GM21576 (cell line): ENCODE measurements around the gene KLHL17.
"Not testable (repeated sequence)": the region's sequence is repeated elsewhere in the genome, so short reads cannot be mapped to it uniquely, and the experiment has no call there.

Experiments used
- ATAC-seq: cut with Tn5 transposase; IDR thresholded peaks from one replicate; pipeline ENCODE4 v1.9.1; 2021; ENCODE audit warnings: mild to moderate bottlenecking, moderate library complexity; ENCODE audit not compliant: unreplicated experiment

Gene KLHL17

DNA sequence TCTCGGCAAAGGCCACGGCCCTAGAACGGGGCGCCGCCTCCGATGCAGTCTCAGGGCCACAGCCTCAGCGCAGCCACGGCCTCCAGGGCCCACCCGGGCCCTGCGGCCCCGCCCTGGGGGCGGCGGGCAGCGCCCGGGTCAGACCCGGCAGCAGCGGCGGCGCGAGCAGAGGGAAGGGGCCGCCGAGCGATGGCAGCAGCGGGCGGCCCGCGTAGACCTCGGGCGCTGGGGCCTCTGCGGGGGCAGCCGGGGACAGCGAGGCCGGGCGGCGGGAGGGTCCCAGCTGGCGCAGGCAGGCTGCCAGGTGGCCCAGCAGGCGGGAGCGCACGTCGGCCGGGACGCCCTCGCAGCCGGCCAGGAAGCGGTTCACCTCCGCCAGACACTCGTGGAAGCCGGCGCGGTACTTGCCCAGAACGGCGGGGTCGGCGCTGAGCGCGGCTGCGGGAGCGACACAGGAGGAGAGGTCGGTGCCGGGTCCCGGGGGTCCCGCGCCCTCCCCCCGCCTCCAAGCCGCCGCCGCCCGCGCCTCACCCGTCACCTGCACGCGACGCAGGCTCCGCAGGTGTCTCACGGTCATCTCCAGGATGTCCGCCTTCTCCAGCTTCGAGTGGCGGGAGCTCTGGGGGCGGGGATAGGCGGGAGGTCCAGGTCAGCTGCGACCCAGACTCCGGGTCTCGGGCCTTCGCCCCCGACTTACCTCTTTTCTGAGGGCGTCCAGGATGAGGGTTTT is 38.8 kb downstream of the KLHL17 start:
- no peak for ATAC-seq

DNA sequence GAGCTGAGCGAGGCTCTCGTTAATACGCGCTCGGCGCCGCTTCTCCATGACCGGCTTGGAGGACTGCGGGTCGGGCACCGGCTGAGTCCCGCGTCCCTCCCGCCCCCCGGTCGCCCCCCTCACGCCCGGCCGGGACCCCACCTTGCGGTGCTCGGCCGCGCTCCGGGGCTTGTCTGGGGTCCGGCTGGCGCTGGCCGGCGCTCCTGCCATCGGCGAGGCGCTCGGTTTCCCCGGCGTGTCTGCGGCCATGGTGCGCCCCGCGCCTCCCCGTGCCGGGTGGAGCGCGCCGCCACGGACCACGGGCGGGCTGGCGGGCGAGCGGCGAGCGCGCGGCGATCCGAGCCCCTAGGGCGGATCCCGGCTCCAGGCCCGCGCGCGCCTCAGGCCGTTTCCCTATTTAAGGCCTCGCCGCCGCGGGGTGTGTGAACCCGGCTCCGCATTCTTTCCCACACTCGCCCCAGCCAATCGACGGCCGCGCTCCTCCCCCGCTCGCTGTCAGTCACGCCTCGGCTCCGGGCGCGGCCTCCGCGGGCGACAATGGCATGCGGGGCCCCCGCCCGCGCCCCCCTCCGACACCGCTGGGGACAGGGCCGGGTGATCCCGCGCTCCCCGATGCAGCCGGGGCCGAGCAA is 39.5 kb downstream of the KLHL17 start, which contains the start of gene HES4:
Gene HES4 (minus strand): TSS at position 373 of the 632 bp plus-strand sequence. CDS start 124 bp downstream, at position 249.
- no peak for ATAC-seq

DNA sequence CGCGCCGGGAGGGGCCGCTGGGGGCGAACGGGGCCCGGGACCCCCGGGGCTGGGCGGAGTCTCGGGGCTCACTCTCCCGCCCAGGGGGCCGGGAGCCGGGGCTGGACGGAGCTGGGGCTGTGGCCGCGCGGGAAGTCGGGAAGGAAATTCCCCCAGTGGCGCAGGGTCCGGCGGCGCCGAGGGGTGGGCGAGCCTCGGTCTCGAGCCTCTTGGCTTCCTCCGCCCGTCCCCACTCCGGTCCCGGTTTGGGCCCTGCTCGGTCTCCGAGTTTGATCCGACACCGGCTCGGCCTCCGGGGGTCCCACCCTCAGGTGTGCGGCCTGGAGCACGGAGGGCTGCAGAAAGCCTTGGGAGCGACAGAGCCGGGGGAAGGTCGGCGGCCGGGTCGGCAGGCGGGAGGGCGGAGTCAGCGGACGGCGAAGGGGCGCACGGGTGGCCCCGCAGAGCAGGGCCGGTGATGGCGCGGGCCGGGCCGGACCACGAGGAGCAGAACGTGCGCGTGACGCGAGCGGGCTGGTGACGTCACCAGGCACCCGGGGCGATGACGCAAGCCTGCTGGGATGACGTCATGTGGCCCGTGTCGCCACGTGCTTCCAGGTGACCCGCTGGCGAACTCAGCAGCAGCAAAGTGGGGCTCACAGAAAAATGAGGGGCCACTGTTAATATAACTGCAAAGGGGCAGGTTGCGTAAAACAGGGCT is 40.1 kb downstream of the KLHL17 start:
- ATAC-seq = no peak

DNA sequence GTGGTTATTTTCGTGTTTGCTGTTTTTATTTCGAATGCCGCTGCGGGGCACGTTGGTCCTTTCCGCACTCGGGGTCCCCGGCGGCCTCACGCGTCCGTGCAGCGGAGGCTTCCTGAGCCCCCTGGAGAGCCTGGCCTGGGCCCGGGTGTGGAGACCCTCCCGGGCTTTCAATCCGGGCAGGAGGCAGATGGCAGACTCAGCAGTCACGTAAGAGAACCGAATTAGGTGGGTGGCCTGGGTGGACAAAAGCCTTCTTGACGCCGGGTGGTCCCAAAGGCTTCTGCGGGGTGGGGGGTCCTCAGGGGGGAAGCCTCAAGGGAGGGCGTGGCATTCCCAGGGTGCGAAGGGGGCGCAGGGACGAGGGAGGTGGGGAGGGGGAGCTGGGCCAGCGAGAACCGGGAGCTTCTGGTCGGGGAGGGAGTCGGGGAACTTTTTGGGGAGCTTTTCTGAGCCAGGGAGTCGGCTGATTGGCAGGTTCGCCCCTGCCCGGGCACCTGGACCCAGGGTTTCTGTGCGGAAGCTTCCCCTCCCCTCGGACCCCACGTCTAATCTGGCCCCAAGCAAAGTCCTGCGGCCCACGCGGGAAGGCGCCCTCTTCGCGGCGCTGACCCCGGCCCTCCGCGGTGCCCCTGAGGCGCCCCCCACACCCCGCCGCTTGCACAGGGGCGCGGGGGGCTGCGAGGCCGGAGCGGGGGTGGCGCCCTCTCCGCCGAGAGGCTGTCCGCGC is 40.8 kb downstream of the KLHL17 start:
- ATAC-seq = no peak

DNA sequence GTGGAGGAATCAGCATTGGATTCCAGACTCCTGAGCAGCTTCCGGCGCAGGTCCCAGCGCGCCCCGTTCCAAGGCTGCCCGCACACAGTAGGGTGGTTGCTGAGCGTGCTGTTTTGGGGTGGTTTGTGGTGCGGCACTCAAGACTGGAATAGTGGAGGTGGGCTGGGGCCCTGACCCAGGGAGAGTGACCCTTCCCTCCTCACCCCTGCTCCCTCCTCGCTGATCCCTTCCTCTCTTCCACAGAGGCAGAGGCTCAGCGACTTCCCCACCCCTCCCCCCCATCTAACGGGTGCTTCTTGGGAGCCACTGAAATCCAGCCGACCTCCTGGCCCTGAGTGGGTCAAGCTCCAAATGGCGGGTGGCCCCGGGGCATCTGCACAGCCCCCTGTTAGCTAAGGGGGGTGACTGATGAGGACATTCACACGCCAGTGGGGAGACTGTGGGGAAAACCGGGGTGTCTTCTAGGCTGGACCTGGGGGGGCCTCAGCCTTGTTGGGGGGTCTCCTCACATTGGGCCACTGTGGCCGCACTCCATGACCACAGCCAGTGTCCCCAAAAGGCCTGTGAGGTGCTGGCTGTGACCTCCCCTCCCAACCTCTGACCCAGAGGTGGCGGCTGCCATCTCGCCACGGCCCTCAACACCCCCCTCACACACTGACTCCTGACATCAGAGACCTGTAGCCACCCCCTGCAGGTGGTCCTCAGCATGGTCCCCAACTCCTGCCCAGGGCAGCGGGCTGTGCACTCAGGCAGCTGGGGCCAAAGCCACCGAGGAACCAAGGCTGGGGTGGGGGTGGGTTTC is 43.4 kb downstream of the KLHL17 start:
- no peak for ATAC-seq

DNA sequence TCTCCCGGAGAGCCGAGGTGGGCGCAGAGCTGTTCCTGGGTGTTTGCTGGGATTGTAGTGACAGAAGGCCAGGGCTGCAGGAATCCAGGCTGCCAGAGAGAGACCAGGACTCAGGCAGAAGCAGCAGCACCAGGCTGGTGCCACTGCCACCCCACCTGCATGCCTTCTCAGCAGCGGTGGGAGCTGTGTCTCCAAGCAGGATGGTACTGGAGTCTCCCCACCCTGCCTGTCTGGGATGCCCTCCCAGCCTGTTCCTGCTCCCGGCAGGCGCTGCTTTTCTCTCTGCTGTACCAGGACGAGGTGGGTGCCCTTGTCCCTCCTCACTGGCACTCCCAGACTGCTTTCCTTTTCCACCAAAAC is 44.0 kb downstream of the KLHL17 start:
- ATAC-seq = no peak

DNA sequence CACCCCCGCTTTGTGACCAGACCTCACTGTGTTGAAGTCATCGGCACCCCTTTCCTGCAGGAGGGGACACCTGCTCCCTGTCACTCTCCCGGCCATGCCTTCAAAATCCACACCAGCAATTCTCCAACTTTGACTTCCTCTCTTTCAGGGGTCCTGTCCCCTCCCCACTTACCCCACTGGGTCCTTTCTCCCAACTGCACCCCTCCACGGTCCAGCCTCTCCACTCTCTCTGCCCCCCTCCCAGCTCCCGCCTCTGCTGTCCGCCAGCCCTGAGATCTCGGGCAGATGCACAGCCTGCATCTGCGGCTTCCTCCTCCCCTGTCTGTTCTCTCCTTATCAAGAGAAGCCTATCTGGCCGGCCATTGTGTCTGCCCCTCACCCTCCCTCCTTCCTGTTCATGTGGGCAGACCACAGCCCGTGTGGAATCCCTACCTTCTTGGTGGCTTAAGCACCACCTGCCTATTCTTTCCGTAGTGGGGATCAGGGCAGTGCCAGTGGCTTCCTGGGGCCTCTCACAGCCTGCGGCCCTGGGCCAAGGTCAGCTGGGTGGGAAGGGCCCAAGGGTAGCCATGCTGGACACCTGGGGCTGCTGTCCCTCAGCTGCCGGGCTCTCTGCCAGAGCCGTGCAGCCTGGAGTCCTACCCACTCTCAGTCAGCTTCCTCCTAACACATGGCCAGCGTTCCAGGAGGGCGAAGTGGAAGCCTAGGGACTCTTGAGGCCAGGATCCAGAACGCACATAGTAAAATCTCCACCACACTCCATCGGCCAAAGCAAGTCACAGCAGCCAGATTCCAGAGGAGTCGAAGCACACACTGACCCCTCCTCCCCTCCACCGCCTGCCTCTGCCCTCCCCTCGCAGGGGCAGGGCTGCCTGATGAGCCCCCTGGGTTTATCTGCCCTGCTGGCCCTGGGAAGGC is 44.7 kb downstream of the KLHL17 start:
- ATAC-seq = no peak

DNA sequence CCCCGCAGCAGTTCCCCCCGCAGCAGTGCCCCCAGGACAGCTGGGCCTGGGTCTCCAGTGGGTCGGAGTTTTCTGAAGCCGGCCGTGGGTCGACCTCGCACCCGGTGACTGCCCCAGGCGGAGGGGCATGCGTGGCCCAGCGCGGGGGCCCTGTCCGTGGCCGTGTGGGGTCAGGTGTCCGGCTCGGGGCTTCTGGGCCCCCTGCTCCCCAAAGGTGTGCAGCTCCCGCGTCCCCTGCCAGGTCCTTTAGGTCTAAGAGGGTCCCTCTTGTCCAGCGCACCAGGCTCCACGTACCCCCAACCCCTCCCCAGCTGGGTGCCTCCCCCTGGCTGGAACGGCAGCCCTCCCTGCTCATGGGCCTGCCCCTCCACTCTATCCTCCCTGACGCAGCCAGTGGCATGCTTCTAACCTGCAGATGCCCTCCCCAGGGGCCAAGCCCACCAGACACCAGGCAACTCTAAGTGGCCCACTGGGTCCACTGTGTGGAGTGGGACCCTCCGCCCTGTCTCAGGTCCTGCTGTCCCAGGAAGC is 45.5 kb downstream of the KLHL17 start:
- ATAC-seq = no peak

DNA sequence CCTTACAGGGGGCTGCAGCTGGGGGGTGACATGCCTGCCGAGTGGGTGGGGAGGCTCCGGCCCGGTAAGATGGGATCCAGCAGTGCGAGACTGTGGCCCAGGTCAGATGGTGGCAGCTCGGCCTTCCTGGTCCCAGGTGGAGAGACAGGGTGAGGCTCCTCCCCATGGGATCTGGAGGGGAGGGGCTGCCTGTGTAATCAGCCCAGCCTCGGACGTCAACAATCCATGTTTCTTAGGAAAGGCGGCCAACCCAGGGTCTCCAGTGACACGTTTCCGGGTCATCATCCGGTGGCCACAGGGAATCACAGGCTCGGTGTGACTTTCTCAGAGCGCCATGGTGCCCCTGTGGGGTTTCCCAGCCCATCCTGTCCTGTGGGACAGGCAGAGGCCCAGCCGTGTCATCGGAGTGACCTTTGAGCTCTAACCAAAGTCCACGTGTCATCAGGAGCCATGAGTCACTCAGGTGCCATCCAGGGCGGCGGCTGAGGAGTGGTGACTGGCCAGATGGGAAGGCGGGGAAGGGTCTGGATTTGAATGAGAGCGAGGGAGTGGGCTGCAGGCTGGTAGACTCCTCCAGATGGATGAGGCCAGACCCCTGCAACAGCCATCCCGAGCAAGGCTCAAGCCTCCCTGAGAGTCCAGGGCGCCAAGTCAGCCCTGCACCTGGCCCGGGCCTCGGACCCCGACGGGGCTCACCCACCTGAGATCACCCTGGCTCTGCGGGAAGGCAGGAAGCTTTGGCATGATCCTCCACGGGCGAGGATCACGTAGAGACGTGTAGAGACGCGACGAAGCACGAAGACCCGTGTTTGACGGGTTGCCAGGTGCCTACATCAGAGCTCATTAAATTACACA is 46.1 kb downstream of the KLHL17 start:
- ATAC-seq = no peak

DNA sequence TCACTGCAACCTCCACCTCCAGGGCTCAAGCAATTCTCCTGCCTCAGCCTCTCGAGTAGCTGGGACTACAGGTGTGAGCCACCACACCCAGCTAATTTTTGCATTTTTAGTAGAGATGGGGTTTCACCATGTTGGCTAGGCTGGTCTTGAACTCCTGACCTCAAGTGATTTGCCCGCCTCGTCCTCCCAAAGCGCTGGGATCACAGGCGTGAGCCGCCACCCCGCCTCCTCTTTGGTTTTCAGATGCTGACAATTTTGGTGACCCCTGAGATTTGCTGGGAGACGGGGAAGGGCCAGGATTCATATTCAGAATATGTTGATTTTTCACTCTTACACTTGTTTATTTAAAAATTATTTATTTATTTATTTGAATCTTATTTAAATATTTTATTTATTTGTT is 49.7 kb downstream of the KLHL17 start:
- ATAC-seq = not testable (repeated sequence)

DNA sequence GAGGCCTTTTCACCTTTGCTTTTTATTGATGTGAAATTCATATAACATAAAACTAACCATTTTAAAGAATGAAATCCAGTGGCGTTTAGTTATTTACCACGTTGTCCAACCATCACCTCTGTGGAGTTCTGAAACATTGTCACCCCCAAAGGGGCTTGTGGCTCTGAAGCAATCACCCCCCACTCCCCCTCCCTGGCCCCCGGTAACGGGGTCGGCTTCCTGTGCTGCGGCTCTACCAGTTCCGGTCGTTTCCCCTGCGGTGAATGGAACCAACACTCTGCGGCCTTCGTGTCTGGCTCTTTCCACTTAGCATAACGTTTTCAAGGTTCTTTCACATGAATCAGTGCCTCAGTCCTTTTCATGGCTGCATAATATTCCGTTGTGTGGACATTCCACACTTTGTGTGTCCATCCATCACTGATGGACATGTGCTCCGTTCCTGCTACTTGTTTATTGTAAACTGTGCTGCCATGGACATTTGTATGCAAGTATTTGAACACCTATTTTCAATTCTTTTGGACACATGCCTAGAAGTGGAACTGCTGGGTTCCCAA is 51.1 kb downstream of the KLHL17 start:
- ATAC-seq = no peak

DNA sequence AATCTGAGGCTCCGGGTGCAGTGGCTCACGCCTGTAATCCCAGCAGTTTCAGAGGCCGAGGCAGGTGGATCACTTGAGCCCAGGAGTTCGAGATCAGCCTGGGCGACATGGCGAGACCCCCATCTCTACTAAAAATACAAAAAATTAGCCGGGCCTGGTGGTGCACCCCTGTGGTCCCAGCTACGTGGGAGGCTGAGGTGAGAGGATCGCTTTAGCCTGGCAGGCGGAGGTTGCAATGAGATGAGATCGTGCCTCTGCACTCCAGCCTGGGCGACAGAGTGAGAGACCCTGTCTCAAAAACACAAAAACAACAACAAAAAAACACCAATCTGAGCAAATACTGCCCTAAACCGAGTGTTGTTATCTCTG is 52.3 kb downstream of the KLHL17 start:
- not testable (repeated sequence) for ATAC-seq

DNA sequence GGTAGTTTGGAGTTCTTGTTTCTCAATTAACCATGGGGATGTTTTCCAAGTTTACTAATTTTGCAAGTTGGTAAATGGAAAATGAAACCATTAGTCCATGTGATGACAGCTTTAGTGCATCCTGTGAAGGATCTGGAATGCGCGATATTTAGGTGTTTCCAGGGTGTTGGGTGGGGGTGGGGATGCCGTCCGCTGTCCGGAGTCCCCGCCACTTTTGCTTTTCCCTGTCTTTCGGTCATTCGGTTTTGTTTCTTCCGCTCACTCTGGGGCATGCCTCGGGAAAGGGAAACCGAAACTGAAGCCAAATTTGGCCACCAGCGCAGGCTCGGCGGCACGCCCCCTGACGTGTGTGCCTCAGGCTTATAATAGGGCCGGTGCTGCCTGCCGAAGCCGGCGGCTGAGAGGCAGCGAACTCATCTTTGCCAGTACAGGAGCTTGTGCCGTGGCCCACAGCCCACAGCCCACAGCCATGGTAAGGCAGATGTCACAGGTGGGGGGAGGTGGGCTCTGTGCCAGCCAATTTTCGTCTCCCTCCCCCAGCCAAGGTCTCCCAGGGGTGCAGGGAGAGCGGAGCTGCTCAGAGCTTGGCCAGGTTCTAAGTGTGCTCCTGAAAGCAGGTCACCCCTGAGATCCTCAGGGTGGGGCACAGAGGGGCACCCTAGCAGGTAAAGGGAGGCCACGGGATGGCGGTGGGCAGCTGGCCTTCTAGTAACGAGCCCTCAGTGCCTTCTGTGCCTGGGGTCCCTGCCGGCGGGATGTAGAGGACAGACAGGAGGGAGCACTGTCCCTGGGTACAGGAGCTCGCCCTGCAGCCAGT is 52.9 kb downstream of the KLHL17 start, which contains the start of gene ISG15:
Gene ISG15 (plus strand): TSS at position 393 of the 817 bp plus-strand sequence. CDS start 77 bp downstream, at position 470.
- peak; percentile 78 for ATAC-seq

DNA sequence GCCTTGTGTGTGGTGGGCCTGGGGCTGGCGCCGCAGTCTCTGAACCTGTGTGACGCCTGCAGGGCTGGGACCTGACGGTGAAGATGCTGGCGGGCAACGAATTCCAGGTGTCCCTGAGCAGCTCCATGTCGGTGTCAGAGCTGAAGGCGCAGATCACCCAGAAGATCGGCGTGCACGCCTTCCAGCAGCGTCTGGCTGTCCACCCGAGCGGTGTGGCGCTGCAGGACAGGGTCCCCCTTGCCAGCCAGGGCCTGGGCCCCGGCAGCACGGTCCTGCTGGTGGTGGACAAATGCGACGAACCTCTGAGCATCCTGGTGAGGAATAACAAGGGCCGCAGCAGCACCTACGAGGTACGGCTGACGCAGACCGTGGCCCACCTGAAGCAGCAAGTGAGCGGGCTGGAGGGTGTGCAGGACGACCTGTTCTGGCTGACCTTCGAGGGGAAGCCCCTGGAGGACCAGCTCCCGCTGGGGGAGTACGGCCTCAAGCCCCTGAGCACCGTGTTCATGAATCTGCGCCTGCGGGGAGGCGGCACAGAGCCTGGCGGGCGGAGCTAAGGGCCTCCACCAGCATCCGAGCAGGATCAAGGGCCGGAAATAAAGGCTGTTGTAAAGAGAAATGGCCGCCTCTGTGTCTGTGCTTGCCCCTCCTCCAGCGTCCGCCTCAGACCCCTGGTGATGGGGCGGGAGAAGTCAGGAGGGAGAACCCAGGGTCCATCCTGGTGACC is 53.7 kb downstream of the KLHL17 start:
- no peak for ATAC-seq

DNA sequence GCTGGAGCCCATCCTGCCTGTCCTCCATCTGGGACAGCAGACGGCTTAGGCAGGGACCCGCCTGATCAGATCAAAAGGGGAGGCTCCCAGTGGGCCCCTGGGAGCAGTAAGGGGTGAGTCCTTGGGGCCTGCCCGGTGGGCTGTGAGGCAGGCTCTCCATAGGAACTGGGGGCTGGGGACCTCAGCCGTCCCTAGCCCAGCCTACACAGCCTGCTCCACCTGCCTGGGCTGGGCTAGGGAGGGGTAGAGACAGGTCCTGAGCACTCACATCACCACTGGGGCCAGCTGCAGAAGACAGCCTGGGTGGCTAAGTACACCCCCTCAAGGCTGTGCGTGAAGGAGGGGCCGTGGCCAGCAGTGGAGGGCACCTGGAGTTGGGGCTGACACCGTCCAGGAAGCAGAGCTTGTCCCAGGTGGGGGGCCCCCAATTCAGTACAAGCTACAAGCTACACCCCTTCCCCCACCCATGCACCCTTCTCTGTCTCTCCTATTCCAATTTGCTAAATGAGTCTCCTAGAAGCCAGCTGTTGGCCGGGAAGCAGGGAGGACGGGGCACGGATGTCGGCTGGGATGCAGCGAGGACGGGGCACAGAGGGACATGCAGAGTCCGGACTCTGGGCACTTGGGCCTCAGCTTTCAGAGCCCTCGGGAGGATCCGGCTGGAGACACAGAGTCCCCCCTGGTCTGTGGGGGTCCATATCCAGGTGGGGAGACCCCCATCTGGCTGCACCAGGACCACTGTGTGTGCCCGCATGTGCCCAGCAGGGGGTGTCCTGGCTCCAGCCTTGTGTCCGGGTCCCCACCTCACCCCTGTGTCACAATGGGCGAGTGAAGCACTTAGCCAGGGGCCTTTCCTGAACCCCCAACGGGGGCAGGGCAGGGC is 54.7 kb downstream of the KLHL17 start:
- no peak for ATAC-seq
